ACC112 (cell line): Measurements from ENCODE around the gene KCMF1.

Source experiments
- H2AFZ ChIP-seq: fragments of 200-600 bp; sonication (generic); one replicate; pipeline ENCODE4 v1.6.0; 2017; ENCODE audit warnings: antibody characterized with exemption, low read length; ENCODE audit not compliant: unreplicated experiment
- H3K27ac ChIP-seq: fragments of 200-600 bp; sonication (generic); 2 replicates; pipeline ENCODE4 v1.5.1; 2014; ENCODE audit warnings: low read depth, mild to moderate bottlenecking, antibody characterized with exemption, low read length, moderate library complexity
- H3K27me3 ChIP-seq: fragments of 200-600 bp; sonication (generic); 2 replicates; pipeline ENCODE4 v1.6.1; 2014; ENCODE audit warnings: mild to moderate bottlenecking, antibody characterized with exemption, low read length, moderate library complexity, mixed read lengths; ENCODE audit not compliant: insufficient read depth
- H3K36me3 ChIP-seq: fragments of 200-600 bp; sonication (generic); 2 replicates; pipeline ENCODE4 v1.6.1; 2016; ENCODE audit warnings: mild to moderate bottlenecking, antibody characterized with exemption, low read length, moderate library complexity, mixed read lengths; ENCODE audit not compliant: insufficient read depth
- H3K4me1 ChIP-seq: fragments of 200-600 bp; sonication (generic); one replicate; pipeline ENCODE4 v1.6.1; 2016; ENCODE audit warnings: low read length, mixed read lengths; ENCODE audit not compliant: insufficient read depth, unreplicated experiment, control insufficient read depth
- H3K4me3 ChIP-seq: fragments of 200-600 bp; sonication (generic); 2 replicates; pipeline ENCODE4 v1.5.1; 2014; ENCODE audit warnings: mild to moderate bottlenecking, low read depth, low read length
- H3K79me2 ChIP-seq: fragments of 200-600 bp; sonication (generic); one replicate; pipeline ENCODE4 v1.6.0; 2016; ENCODE audit warnings: low read length; ENCODE audit not compliant: control insufficient read depth, unreplicated experiment, insufficient read depth

KCMF1 gene

DNA sequence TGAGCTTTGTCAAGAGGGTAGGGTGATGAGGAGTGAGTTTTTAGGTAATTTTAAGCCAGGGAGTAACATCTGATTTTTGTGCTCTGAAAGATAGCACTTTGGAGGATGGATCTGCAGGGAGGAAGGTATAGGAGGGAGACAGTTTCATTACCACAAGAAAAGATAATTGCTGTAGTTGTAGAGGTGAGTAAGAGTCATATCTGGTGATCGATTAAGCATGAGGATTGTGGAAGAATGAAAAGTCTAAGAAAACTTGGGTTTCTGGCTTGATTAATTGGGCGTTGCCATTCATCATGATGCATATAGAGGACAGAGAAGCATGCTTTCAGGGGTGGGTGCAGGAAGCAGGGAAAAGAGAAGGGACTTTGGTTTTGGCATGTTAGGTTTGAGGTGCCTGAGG is 18.5 kb downstream of the KCMF1 start:
- H3K4me3 ChIP-seq, result no peak overlapping the region
- 0 out of 2 replicates have a peak, but pooled peaks cover 2% of the 10 kb centered on the region for H3K36me3 ChIP-seq
- H3K27ac ChIP-seq, result no peak overlapping the region
- no peaks in the 10 kb centered on the region for H3K27me3 ChIP-seq
- H3K4me1 ChIP-seq, result peaks cover 32% of the 10 kb centered on the region
- H3K79me2 ChIP-seq, result peaks cover 91% of the 10 kb centered on the region
- no peak overlapping the region for H2AFZ ChIP-seq

DNA sequence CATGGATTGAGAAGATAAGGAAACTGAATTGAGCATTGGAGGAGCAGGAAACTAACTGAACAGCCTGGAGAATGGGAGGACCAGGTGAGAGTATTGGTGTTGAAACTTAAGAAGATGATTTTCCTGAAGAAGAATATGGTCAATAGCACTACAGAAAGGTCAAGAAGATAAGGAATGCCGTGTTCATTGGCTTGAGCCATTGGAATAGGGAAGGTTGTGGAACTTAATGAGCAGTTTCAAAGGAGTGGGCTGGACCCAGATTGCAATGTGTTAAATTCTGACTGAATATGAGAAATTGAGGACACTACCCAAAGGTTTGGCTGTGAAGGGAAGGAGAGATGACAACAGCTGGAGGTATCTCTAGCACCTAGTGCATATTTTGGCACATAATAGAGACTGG is 19.0 kb downstream of the KCMF1 start:
- Histone ChIP-seq H3K4me3 (no peak overlapping the region), H3K79me2 (peaks cover 91% of the 10 kb centered on the region), H3K4me1 (peaks cover 32% of the 10 kb centered on the region), H3K27me3 (no peaks in the 10 kb centered on the region), H2AFZ (no peak overlapping the region), H3K36me3 (0 out of 2 replicates have a peak, but pooled peaks cover 2% of the 10 kb centered on the region), H3K27ac (no peak overlapping the region)

DNA sequence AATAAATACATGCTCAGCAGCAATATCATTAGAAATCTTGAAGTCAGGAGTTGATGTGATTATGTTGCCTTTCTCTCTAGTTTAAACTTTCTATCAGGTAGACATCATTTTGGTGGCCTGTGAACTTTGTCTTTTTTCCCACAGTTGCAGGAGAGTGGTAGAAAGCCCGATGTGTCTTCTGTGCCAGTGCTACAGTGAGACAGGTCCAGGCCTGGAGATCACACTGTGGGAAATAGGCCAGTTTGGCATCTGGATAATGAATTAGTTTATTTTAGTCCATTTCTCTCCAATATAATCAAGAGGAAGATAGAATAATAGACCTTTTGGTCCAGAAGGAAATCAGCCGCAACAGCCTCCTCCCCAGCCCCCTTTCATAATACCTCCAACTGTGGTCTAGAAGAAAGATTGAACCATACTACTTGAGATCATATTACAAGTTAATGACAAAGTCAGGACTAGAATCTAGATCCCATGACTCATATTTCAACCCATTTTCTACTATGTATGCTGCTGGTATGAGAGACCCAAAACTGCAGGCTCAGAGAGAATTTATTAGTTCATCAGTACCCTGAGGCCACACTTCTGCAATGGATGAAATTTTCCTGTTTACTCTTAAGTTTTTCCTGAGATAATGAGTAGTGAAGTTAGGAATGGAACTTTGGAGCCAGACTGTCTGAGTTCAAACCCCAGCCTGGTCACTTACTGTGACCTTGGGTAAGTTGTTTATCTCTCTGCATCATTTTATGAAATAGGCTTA is 20.6 kb downstream of the KCMF1 start:
- H3K4me3 ChIP-seq, result no peak overlapping the region

DNA sequence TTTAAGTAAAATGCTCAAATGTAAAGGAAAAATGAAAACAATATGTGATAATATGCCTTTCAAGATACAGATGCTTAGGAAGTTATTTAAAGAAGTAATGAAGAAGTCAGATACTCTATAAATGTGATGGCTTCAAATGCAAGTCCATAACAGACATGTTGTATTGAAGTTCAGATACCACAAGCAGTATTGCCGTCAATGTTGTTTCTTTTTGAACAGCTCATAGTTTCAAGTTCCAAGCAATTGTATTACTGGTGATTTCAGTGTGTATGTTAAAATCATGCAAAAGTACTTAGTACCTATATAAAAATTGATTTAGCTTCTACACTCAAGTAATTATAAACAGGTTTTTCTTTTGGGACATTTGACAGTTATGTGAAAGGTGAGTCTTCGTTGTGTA is 24.9 kb downstream of the KCMF1 start:
- Histone ChIP-seq H3K4me3 (no peak overlapping the region), H3K4me1 (peaks cover 25% of the 10 kb centered on the region), H3K27ac (no peak overlapping the region), H3K27me3 (no peaks in the 10 kb centered on the region), H3K36me3 (no peaks in the 10 kb centered on the region), H3K79me2 (peaks cover 78% of the 10 kb centered on the region), H2AFZ (no peak overlapping the region)

More for the DNA sequence above, 20.6 kb downstream of the KCMF1 start:
- Histone ChIP-seq H3K36me3 (0 out of 2 replicates have a peak, but pooled peaks cover 2% of the 10 kb centered on the region), H3K79me2 (peaks cover 87% of the 10 kb centered on the region), H3K27ac (peak overlapping the region; percentile 75), H2AFZ (no peak overlapping the region), H3K4me1 (peaks cover 40% of the 10 kb centered on the region), H3K27me3 (no peaks in the 10 kb centered on the region)

DNA sequence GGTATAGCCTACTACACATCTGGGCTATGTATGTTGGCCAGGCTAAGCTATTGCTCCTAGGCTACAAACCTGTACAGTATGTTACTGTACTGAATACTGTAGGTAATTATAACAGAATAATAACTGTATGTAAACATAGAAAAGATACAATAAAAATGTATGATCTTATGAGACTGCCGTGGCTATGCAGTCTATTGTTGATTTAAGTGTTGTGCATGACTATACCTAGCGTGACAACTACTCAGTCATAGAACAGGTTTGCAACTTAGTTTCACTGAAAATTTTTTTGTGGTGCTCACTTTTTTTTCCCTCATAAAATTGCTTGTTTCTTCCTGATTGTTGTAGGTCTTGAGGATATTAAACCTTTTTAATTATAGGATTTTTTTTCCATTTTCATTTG is 25.9 kb downstream of the KCMF1 start:
- Histone ChIP-seq H3K4me1 (peaks cover 18% of the 10 kb centered on the region), H3K27me3 (no peaks in the 10 kb centered on the region), H3K27ac (no peak overlapping the region), H2AFZ (no peak overlapping the region), H3K4me3 (no peak overlapping the region), H3K79me2 (peaks cover 79% of the 10 kb centered on the region), H3K36me3 (no peaks in the 10 kb centered on the region)

DNA sequence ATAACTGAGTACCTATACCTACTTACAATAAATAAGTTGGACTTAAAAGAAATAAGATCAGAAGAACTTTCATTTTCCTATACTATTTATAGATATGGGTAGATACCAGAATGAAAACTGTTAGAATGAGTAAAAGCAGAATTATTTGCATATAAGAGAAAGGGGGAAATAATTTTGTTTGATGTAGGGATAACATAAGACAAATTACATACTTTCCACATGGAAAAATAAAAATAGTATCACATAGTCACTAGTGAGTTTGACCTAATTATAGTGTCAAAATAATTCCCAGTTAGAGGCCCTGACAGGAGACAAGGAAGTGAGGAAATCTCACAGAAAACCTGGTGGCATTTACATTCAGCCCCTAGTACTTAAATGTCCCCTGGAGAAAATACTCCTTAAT is 28.6 kb downstream of the KCMF1 start:
- Histone ChIP-seq H3K27me3 (no peaks in the 10 kb centered on the region), H3K4me1 (peaks cover 20% of the 10 kb centered on the region), H3K4me3 (no peak overlapping the region), H2AFZ (no peak overlapping the region), H3K36me3 (no peaks in the 10 kb centered on the region), H3K79me2 (peaks cover 80% of the 10 kb centered on the region), H3K27ac (no peak overlapping the region)

DNA sequence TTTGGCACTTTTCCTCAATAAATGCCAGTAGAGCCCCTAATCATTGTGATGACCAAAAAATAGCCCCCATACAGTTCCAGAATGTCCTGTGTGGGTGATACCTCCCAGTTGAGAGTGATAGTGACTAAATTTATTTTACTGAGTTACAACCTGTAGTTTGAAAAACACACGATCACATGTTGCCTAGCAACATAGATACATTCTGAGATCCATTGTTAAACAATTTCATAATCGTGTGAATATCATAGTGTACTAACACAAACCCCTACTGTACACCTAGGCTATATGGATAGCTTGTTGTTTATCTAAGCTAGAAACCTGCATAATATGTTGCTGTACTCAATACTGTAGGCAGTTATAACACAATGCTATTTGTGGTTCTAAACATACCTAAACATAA is 30.6 kb downstream of the KCMF1 start:
- Histone ChIP-seq H3K27ac (no peak overlapping the region), H3K36me3 (no peaks in the 10 kb centered on the region), H3K27me3 (no peaks in the 10 kb centered on the region), H2AFZ (no peak overlapping the region), H3K4me1 (peaks cover 11% of the 10 kb centered on the region), H3K79me2 (peaks cover 79% of the 10 kb centered on the region), H3K4me3 (no peak overlapping the region)

DNA sequence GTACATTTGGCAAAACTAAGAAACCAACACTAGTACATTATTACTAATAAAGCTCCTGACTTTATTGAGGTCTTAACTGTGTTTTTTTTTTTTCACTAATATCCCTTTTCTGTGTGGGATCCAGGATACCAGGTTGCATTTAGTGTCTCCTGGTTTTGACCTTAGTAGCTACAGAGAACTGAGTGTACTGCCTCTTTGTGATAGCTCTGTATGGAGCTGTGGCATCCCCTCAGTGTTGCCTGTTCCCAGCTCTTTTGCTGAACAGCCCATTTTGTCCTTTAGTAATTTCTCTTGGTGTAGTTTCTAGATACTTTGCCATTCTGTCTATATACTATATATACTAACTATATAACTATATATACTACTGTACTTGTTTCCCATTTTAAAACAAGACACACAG is 31.6 kb downstream of the KCMF1 start:
- H3K27ac ChIP-seq, result no peak overlapping the region
- H3K4me1 ChIP-seq, result peaks cover 11% of the 10 kb centered on the region
- no peaks in the 10 kb centered on the region for H3K27me3 ChIP-seq
- H3K36me3 ChIP-seq, result peaks cover 4% of the 10 kb centered on the region; the same call in 1 of the 2 replicates
- no peak overlapping the region for H2AFZ ChIP-seq
- no peak overlapping the region for H3K4me3 ChIP-seq
- peaks cover 77% of the 10 kb centered on the region for H3K79me2 ChIP-seq

DNA sequence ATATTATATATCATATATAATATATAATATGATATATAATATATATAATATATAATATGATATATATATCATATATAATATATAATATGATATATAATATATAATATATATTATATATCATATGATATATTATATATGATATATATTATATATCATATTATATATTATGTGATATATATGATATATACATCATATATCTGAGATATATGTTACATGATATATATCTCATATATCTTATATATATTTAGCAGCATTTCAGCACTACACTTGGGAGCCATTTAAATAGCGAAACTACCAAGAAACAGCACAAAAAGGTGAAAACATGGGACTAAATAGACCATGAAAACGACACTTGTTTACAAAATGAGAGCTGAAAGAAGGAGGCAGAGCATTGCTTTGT is 37.3 kb downstream of the KCMF1 start:
- H2AFZ ChIP-seq, result no peak overlapping the region
- H3K4me3 ChIP-seq, result no peak overlapping the region
- H3K27ac ChIP-seq, result no peak overlapping the region
- peaks cover 22% of the 10 kb centered on the region for H3K4me1 ChIP-seq
- peaks cover 6% of the 10 kb centered on the region; the same call in 1 of the 2 replicates for H3K36me3 ChIP-seq
- no peaks in the 10 kb centered on the region for H3K27me3 ChIP-seq
- peaks cover 86% of the 10 kb centered on the region for H3K79me2 ChIP-seq

DNA sequence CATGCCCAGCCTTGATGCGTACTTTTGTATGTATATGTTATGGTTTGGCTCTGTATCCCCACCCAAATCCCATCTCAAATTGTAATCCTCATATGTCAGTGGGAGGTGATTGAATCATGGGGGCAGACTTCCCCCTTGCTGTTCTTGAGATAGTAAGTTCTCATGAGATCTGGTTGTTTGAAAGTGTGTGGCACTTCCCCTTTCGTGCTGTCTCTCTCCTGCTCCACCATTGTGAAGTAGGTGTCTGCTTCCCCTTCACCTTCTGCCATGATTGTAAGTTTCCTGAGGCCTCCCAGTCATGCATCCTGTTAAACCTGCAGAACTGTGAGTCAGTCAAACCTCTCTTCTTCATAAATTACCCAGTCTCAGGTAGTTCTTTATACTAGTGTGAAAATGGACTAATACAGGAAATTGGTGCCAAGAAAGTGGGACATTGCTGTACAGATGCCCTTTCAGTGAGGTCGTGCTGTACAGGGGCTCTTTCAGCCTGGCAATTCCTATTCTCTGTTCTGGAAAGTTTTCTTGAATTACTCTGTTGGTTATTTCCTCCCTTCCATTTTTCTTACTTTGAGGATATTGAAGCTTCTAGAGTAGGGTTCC is 38.2 kb downstream of the KCMF1 start:
- H3K79me2 ChIP-seq, result peaks cover 88% of the 10 kb centered on the region
- peaks cover 6% of the 10 kb centered on the region; the same call in 1 of the 2 replicates for H3K36me3 ChIP-seq
- no peak overlapping the region for H3K4me3 ChIP-seq
- H3K27ac ChIP-seq, result no peak overlapping the region
- H3K27me3 ChIP-seq, result no peaks in the 10 kb centered on the region
- no peak overlapping the region for H2AFZ ChIP-seq
- H3K4me1 ChIP-seq, result peaks cover 15% of the 10 kb centered on the region

DNA sequence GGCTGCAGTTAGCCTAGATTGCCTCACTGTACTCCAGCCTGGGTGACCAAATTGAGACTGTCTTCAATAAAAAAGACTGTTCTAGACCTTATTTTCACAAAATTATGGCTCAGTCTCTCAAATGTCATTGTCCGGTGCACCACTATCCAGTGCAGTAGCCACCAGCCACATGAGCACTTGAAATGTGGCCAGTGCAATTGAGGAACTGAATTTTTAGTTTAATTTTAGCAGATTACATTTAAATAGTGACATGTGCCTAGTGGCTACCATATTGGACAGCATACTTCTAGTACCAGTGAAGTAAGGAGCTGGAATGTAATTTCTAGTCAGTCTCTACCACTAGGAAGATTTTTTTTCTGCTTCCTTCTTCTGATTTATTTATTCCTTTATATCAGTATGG is 39.4 kb downstream of the KCMF1 start:
- H3K36me3 ChIP-seq, result peaks cover 6% of the 10 kb centered on the region; the same call in 1 of the 2 replicates
- no peak overlapping the region for H3K4me3 ChIP-seq
- H3K27me3 ChIP-seq, result no peaks in the 10 kb centered on the region
- H3K79me2 ChIP-seq, result peaks cover 89% of the 10 kb centered on the region
- no peak overlapping the region for H2AFZ ChIP-seq
- H3K27ac ChIP-seq, result no peak overlapping the region
- H3K4me1 ChIP-seq, result peaks cover 26% of the 10 kb centered on the region
